Measurements from ENCODE around the gene NDUFA11. TPM values are rescaled to one million over a fixed set of nuclear protein-coding genes. Genes with fewer than 3 reads are reported as not detected.

Gene NDUFA11
- total and polyA plus RNA-seq, 2 of the 13 experiments (the other 11 are each of a cell fraction or from before 2014, with no cell fraction given): 286 to 378 TPM

DNA sequence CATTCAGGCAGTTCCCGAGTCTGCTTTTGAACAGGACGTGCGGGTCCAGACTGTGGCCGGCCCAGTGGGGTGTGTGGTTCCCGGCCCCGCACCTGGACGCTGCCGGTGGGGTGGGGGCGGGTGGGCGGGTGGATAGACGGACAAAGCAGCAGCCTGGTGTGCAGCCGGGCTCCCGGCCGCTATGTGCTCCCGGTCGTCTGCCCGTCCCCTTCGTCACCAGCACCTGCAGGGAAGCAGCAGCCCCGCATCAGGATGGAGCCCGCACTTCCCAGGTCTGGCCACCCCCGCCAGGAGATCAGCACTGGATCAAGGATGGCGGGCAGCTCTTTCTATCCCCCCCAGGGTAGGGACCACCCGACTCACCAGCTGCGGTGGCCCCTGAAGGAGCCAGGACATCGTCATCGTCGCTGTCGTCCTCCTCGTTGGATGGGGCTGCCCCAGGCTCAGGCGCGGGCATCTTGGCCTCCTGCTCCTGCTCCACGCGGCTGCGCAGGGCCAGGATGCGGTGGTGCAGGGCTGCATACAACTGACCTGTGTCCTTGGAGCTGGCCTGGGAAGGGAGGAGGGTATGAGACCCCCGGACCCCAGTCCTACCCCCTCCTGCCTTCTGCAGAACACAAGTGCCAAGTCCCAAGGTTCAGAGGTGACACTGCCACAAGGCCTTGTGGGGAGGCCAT, 14.0 kb upstream of the NDUFA11 start:
- H4K20me1 ChIP-seq (ENCODE audit: insufficient read depth, low read length): no peaks in the 10 kb centered on the region
- H3K79me2 ChIP-seq (ENCODE audit: insufficient read depth, low read length): no peaks in the 10 kb centered on the region
- H2AFZ ChIP-seq (ENCODE audit: low read length): no peak overlapping the region
- no peak overlapping the region for H3K4me3 ChIP-seq (replicated peaks in 1 of 3; ENCODE audit: insufficient read depth in 1 of 3, low read depth in 2 of 3, low read length in 3 of 3)
- H3K36me3 ChIP-seq (replicated peaks in 1 of 2; ENCODE audit: control insufficient read depth in 1 of 2, insufficient read depth in 2 of 2, low read length in 2 of 2): peaks cover 30 to 59% of the 10 kb centered on the region in 2 experiments
- POLR2A ChIA-PET: no interaction called here
- H3K4me1 ChIP-seq (ENCODE audit: insufficient read depth, low read length): peaks cover 38% of the 10 kb centered on the region
- no peaks in the 10 kb centered on the region for H3K9me3 ChIP-seq (ENCODE audit: low read length)
- H3K4me2 ChIP-seq (ENCODE audit: low read depth, low read length): no peak overlapping the region
- intact Hi-C loops (cut with micrococcal nuclease; ENCODE audit: unreplicated experiment): no loop called here
- no peak for ATAC-seq
- H3K27me3 ChIP-seq (ENCODE audit: control insufficient read depth in 1 of 2, insufficient read depth in 2 of 2, low read length in 2 of 2): no peaks in the 10 kb centered on the region
- no peak for FAIRE-seq
- TF ChIP-seq, protein P1, sequence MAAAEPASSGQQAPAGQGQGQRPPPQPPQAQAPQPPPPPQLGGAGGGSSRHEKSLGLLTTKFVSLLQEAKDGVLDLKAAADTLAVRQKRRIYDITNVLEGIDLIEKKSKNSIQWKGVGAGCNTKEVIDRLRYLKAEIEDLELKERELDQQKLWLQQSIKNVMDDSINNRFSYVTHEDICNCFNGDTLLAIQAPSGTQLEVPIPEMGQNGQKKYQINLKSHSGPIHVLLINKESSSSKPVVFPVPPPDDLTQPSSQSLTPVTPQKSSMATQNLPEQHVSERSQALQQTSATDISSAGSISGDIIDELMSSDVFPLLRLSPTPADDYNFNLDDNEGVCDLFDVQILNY (CRISPR knock-in tag; conservative IDR thresholded peaks at IDR 0.05): no peak
- TF ChIP-seq TCF7 (IDR thresholded peaks at IDR 0.05; ENCODE audit: low read depth) (no peak), ZFP90 (CRISPR knock-in tag; IDR thresholded peaks at IDR 0.05; ENCODE audit: borderline replicate concordance) (no peak), NKX3-1 (CRISPR knock-in tag; IDR thresholded peaks at IDR 0.05) (no peak), ZNF678 (CRISPR knock-in tag; IDR thresholded peaks at IDR 0.05) (no peak), ZSCAN12 (CRISPR knock-in tag; IDR thresholded peaks at IDR 0.05) (no peak)
- TF ChIP-seq, protein P2, sequence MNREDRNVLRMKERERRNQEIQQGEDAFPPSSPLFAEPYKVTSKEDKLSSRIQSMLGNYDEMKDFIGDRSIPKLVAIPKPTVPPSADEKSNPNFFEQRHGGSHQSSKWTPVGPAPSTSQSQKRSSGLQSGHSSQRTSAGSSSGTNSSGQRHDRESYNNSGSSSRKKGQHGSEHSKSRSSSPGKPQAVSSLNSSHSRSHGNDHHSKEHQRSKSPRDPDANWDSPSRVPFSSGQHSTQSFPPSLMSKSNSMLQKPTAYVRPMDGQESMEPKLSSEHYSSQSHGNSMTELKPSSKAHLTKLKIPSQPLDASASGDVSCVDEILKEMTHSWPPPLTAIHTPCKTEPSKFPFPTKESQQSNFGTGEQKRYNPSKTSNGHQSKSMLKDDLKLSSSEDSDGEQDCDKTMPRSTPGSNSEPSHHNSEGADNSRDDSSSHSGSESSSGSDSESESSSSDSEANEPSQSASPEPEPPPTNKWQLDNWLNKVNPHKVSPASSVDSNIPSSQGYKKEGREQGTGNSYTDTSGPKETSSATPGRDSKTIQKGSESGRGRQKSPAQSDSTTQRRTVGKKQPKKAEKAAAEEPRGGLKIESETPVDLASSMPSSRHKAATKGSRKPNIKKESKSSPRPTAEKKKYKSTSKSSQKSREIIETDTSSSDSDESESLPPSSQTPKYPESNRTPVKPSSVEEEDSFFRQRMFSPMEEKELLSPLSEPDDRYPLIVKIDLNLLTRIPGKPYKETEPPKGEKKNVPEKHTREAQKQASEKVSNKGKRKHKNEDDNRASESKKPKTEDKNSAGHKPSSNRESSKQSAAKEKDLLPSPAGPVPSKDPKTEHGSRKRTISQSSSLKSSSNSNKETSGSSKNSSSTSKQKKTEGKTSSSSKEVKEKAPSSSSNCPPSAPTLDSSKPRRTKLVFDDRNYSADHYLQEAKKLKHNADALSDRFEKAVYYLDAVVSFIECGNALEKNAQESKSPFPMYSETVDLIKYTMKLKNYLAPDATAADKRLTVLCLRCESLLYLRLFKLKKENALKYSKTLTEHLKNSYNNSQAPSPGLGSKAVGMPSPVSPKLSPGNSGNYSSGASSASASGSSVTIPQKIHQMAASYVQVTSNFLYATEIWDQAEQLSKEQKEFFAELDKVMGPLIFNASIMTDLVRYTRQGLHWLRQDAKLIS (CRISPR knock-in tag; IDR thresholded peaks at IDR 0.05): no peak
- CTCF ChIA-PET (ENCODE audit: low intra/inter-chr PET ratio, low total read pairs): no interaction called here
- no peak overlapping the region for H3K27ac ChIP-seq (ENCODE audit: extremely low read length, insufficient read depth, low read length)
- BruUV-seq (replicated peaks): no TSS peak
- WGBS (ENCODE audit: low lambda C conversion rate): 99% methylated on average over 17 of the region's 36 CpGs
- in situ Hi-C loops (cut with HindIII; ENCODE audit: extremely low pct_ligation_motif_present, low pct_unique_long_range_greater_than_20kb): no loop called here
- no peak overlapping the region for H3K9ac ChIP-seq (ENCODE audit: insufficient read depth, low read depth, low read length)
- DNase-seq (ENCODE audit: low spot score): no peak
